GM19238 (cell line): ENCODE data around the gene PTBP3.

ENCODE experiments used
- DNase-seq: peaks from one replicate; pipeline ENCODE4 v3.0.0; 2011; ENCODE audit warnings: low spot score; ENCODE audit not compliant: insufficient read length

The PTBP3 gene

DNA sequence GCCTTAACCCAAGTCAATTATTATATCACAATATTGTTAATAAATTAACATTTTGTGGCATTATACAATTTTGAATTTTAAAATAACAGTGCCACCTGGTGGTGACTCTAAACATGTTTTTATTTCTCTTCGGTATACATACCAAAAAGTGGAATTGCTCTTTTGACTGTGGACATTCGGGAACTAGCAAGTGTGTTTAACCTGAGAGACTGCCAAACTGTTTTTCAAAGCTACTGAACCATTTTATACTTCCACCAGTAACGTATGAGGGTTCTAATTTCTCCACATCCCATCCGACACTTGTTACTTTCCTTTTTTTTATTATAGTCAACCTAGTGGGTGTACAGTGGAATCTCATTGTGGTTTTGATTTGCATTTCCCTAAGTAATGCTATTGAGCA, 28.2 kb upstream of the PTBP3 start:
- DNase-seq, result no peak

DNA sequence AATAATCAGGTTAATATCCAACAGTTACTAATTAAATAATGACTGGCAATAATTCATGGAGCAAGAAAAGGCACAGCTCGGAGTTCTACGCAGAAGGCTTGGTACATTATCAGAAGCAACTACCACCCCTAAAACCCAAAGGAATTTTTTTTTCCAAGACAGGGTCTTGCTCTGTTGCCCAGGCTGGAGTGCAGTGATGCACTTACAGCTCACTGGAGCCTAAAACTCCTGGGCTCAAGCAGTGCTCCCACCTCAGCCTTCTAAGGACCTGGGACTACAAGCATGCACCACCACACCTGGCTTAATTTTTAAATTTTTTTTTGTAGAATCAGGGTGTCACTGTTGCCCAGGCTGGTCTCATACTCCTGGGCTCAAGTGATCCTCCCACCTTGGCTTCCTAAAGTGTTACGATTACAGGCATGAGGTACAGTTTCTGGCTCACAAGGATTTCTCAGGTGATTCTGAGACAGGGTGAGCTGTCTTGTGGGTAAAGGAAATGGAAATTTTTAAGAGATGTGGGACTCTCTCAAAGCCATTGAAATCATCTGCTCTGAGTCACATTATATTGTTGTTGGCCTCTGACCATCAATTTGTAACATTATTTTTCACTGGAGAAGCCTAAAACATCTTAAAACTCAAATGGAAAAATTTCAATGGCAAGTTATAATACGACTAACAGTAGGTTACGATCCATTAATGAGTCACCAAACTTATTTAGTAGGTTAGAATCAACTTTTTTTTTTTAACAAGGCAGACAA, 26.8 kb upstream of the PTBP3 start:
- no peak for DNase-seq

DNA sequence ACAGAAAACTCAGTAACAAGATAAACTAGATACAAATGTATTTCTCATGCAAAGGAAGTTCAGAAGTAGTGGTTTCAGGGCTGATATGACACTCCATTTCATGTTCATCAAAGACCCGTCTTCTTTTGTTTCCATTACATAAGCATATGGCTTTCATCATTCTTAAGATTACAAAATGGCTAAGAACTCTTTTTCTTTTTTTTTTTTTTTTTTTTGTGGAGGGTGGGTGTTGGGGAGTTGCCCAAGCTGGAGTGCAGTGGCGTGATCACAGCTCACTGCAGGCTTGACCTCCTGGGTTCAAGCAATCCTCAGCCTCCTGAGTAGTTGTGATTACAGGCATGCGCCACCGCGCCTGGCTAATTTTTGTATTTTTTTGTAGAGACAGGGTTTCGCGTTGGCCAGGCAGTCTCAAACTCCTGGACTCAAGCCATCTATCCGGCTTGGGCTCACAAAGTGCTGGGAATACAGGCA, 22.0 kb upstream of the PTBP3 start:
- no peak for DNase-seq

DNA sequence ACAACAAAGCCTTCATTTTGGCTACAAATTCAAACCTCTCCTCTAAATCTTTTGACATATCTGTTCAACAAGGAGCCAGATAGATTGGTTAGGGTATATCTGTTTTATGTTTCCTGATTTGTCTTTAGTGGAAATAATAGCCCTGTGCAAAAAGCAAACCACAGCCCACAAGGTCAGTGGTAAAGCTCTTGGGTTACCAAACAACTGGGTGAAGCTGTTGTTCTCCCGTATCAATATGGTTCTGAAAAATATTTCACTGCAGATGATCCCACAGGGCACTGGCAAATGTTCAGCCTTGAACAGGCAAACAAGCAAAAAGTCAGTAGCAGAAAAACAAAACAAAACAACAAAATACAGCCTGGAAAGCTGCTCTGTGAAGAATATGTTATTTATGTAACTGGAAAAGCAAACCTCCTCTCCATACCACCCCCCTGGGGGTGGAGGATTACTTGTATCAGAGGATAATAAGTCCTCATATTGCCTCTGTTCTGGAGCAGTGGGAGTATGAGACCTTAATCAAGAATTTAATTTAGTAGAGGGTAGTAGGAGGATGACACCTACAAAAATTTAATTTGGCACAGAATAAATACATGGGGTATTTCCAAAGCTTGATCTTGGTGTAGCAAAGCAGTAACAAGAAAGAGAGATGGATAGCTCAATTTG, 20.8 kb upstream of the PTBP3 start:
- no peak for DNase-seq

DNA sequence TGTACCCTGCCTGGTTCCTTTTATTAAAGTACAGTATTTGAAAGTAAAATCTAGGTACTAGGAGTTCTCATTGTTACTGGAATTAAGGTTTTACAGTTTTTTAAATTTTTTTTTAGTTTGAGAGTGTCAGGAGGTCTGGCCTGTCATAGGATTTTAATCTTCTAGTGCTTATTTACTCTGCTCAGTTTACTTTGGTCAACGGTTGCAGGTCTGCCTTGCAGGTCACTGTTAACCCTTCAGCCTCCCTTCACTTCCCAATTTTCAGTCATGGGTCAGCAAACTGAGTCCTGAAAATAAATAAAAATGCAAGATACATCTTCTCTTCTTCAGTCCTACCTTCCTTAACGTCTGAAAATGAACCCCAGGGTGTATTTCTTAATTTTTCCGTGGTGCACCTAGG, 18.8 kb upstream of the PTBP3 start:
- DNase-seq, result no peak

DNA sequence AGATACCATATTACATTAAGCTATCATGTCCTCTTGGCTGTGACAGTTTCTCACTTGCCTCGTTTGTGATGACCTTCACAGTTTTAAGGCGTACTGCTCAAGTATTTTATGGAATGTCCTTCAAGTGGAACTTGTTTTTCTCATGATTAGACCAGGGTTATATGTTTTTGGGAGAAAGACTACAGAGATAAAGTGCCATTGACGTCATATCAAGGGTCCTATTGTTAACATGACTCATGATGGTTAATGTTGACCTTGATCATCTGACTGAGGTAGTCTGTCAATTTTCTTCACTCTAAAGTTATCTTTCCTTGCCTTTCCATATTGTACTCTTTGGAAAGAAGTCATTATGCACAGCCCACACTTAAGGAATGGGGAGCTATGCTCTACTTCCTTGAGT, 17.8 kb upstream of the PTBP3 start:
- DNase-seq, result no peak

DNA sequence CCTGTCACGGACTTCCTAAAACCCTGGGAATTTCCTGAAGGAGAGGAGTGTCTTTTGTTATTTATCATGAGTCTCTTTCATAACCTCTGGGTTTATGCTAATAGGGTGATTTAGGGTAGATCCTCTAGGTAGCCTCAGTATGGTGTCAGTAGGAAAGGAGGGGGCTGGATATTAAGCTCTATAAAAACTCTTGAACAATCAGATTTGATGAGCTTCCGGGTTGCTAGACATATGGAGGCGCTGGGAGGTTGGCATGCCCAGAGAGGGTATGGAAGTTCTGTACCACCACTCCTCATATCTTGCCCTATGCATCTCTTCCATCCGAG, 15.6 kb upstream of the PTBP3 start:
- no peak for DNase-seq

DNA sequence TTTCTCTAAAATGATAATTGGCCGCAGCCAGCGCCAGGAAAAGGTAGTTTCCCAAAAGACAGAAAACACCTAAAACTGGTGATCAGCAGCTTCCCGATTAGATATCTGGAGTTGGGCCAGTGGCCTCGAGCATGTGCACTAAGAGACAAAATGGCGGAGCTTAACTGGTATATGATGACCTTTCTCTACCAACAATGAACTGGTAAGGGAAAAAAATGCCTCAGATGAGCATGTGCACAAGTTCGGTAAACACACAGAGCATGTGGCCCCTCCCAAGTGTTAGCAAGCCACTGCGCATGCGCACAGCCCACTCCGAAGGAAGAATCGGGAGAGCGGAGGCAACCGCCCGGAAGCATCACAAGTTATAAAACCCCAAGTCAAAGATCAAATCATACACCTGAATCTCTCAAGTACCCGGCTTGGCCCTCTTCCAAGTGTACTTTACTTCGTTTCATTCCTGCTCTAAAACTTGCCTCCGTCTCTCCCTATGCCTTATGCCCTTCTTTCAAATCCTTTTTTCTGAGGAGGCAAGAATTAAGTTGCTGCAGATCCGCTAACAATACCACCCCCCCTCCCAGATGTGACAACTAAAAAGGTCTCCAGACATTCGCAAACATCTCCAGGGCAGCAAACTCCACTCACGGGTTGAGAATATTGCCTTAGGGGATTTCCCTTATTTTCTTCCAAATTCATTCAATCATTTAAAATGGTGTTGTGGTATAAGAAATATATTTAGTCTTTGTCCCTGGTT, 15.0 kb upstream of the PTBP3 start:
- DNase-seq, result no peak

DNA sequence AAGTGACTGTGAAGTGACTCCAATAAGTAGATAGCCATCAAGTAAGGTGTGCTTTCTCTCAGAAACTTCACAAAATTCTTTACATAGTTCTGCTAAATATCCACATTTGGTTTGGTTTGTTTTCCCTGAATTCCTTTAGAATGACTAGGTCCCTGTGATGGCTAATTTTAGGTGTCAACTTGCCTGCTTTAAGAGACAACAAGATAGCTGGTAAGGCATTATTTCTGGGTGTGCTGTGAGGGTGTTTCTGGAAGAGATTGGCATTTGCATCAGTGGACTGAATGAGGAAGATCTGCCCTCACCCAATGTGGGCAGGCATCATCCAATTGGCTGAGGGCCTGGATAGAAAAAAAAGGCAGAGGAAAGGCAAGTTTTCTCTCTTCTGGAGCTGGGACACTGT, 8.3 kb upstream of the PTBP3 start:
- DNase-seq, result no peak

DNA sequence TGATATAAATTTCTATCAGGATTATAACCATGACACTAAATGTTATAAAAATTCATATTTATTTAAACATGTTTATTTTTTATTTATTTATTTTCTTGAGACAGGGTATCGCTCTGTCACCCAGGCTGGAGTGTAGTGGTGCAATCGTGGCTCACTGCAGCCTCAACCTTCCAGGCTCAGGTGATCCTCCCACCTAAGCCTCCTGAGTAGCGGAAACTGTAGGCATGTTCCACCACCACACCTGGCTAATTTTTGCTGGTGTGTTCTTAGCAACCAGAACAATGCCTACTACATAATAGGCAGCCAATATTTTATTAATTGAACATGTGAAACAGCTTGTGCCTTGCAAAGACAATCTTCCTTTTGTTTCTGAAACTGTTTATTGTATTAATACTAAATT, 6.5 kb upstream of the PTBP3 start:
- no peak for DNase-seq

DNA sequence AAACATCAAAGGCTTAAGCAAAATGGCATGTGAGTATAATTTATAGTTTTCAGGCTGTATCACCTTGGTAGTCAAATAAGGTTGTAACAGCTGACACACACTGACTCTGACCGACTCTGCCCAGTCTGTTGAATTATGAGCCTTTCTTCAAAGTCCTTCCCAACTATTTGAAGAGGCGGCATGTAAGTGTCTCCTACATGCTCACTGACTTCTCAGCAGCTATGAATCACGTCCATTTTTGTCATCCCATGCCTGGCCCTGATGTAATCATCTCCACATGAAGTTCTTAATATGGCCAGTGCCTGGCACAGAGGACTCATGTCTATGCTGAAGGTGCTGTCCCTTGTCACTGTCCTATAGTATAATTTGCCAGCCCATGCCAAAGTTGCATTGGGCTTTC, 5.1 kb upstream of the PTBP3 start:
- no peak for DNase-seq

DNA sequence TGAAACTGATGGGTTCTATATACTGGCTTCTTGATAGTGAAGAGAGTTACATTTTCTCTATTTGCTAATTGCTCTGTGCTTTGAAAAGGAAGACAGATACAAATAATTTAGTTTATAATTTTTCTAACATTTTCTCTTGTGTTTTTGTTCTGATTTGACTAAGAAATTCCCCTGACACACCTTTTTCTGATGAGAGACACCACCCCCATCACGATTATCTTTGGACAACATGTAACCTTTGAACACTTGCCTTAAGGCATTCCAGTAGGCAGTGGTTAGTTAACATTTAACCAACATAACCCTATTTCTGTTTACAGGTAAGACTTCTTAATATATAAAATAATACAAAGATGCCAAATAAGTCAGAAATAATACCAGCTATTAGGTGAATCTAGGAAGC, 4.1 kb upstream of the PTBP3 start:
- no peak for DNase-seq

DNA sequence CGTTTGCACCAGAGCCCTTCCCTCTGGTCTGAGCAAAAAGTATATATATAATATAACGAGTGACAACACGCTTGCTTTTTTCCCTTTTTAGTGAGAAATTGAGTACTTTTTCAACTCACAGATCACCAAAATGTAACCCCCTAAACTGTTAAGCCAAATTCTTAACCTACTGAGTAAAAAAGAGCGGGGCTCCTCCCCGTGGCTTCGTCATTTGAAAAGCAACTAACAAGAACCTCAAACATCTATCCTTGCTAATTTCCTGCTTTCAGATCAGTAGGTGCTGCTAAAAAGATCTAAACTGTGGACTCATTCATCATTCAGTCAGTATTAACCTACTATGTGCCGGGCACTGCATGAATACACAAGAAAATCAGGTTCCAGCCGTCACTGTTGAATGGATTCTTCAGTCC, 1.0 kb upstream of the PTBP3 start:
- DNase-seq, result no peak

DNA sequence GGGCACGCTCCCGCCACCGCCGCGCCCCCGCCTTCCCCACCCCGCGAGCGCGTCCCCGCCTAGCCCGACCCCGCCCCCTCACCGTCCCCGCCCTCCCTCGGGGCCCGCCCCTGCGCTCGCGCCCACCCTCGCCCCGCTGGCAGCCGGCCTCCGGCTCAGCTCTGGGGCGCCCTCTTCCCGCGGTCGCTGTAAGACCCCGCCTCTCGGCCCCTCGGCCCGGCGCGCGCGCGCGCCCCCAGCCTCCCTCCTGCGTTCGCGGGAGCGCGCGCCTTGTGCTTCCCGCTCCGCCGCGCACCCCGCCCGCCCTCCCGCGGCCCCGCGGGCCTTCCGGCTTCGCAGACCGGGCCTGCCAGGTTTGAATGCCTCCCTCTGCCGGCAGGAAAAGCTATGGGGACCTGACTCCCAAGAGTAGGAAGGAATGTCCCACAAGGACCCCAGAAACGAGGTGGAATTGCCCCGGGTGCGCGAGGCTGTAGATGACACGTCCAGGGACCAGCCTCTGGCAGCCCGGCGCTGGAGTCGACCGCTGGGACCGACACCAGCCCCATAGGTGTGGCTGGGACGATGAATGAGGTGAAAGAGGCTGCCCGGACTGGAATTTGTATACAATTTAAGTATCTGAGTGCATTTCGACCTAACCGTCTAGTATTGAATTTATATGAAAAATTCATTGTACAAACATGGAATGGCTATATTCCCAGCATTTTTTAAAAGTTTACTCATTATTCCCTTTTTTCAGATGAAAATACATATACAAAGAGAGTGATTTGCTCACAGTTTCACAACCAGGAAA, 416 bp upstream of the PTBP3 start:
- peak; percentile 90 for DNase-seq

DNA sequence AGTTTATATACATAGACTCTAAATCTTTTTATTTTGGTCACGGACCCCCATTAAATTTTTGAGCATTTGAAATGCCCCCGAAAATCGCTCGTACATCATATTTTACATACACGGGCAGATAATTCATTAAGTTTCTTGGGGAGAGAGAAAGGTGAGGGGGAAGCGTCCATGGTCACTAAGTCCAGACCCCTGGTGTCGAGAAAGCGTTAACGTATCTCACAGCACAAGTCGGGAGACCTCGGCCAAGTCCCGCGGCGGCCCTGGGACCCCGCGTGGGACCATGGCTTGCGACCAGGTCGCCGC, 794 bp downstream of the PTBP3 start:
- DNase-seq, result no peak

DNA sequence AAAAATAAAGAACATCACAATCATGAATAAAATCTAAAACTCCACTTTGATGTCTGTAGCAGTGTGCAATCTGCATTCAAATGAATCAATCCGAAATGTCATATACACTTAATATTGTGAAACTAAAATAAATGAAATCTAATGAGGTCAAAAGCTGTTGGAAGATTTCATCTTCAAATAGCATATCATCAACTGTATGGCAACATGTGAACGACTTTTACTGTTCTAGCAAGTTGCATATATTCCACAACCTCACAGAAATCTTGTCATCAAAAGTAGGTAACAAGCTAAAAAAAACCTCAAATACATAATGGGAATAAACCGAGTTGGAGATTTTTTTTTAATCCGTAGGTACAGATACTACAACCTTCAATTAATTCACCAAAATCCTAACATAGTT, 1.2 kb downstream of the PTBP3 start:
- DNase-seq, result no peak

DNA sequence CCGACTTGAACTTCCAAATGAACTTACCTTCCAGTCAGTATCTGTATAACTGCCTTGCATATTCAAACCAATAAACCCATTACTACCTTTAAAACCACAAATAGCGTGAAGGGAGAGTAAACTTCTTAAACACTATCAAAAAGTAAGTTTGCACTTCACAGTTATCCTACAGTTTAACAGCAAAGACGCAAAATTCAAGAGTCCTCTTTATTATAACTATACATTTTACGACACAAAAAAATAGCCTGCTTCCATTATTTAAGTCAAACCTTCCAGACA, 1.8 kb downstream of the PTBP3 start:
- no peak for DNase-seq

DNA sequence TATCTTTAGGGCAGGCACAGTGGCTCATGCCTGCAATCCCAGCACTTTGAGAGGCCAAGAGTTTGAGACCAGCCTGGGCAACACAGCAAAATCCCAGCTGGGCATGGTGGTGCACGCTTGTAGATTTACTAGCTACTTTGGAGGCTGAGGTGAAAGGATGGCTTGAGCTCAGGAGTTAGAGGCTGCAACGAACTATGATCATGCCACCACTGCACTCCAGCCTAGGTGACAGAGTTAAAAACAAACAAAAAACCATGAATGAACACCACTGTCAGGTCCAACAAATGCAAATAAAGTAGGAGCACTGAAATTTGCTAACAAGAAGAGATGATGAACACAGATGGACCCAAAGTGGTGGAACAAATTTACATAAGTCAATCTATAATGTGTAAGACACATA, 4.9 kb downstream of the PTBP3 start:
- DNase-seq, result no peak

DNA sequence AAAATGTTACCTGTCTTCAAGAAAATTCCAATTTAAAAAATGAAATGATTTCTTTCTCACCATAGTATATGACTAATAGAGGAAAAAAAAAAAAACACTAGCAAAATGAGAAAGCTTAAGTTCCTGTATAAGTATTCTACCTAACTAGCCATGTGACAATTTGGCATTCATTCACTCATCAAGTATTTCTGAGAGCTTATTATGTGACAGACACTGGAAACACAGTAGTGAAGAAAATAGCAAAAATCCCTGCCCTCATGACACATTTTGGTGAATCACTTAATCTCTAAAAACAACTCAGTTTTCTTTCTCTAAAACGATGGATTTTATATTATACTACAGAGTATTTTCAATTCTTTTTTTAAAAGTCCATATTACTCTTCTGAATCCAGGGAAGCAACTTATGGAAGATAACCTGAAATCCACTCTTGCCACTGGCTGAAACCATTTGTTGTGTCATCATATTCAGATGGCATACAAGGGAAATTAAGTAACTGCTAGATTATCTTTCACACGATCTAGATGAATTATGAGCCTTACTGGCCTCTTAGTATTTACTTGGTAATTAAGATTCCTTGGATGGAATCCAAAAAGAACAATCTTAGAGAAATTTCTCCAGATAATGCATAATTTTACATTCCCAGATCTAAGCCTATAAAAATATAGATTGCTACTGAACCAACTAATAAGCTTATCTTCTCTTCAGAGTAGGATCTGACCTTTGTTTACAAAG, 5.5 kb downstream of the PTBP3 start:
- no peak for DNase-seq

DNA sequence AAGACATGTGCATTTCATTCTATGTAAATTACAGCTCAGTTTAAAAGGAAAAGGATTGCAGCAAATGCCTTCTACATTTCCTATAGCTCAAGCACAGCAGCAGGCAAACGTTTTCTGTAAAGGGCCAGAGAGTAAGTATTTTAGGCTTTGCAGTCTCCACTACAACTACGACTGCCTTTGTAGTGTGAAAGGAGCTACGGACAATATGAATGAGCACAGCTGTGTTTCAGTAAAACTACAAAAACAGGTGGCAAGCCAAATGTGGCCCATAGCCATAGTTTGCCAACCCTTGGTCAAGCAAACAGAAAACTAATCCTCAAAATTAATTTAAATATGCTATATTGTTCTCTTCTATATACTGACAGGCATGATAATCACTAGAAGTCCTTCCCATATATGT, 7.2 kb downstream of the PTBP3 start:
- DNase-seq, result no peak

DNA sequence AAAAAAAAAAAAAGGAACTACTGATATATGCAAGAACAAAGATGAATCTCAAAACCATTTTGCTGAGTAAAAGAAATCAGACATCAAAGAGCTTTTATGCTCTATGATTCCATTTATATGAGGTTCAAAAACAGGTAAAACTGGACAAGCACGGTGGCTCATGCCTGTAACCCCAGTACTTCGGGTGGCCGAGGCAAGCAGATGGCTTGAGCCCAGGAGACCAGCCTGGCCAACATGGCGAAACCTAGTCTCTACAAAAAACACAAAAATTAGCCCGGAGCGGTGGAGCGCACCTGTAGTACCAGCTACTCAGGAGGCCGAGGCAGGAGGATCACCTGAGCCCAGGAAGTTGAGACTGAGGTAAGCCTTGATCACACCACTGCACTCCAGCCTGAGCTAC, 7.8 kb downstream of the PTBP3 start:
- DNase-seq, result no peak

DNA sequence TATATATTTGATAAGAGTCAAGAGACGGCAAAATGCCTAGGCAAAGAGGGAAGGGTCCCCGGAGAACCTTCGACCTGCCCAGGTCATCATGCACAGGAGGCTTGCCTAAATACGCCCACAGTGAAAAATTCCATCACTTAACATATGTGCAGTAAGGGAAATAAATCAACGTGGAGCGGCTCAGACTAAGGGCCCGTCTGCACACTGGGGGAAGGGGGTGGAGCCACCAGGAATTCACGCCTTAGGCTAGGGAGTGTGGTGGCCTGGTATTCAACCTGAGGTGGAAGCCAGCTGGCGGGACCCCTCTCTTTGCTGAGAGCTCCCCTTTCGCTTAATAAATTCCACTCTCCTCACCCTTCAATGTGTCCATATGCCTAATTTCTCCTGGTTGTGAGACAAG, 8.3 kb downstream of the PTBP3 start:
- DNase-seq, result no peak
